ENCODE results near the gene SPART. TPM values are rescaled to one million over a fixed set of nuclear protein-coding genes. Genes with fewer than 3 reads are reported as not detected.
A peak's percentile ranks its signal among the peaks of the same experiment; 100 is the strongest.

SPART gene
- total RNA-seq, 2 donors from 2014 or later = 5.0 to 11.4 TPM

DNA sequence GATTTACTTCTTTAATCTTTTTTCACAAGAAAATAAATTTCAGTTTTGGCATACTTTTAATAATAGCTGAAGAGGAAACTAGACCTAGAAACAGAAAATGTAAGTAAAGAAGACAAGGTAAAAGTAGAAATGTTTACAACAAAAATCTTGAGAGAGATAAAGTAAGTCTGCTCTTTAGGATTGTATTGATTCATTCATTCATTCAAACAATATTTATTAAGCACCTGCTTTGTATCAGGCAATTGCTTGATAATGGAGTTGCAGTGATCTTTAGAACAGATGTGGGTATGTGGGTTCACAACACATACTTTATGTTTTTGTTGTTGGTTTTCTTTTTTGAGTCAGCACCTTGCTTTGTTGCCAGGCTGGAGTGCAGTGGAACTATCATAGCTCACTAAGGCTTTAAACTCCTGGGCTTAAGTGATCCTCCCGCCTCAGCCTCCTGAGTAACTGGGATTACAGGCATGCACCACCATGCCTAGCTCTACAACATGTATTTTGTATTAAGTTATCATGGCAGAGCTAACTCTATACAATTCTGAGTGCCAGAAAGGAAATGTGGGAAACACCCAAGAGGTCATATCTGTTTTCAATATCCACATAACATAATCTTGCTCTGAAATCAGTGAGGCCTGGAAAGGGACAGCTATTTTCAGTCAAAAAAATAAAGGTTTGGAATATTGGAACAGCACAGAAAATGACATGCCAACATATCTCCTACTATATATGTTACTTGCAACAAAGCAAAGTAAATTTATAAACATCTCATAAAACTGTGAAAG is 8.8 kb upstream of the SPART start:
- DNase-seq = no peak
- H3K27ac ChIP-seq = no peak overlapping the region
- intact Hi-C loops (cut with DNase I) = no loop called here
- no peaks in the 10 kb centered on the region for H3K36me3 ChIP-seq
- H3K27me3 ChIP-seq = no peaks in the 10 kb centered on the region
- H3K9me3 ChIP-seq = no peaks in the 10 kb centered on the region
- H3K4me3 ChIP-seq = no peak overlapping the region
- TF ChIP-seq, protein P1, sequence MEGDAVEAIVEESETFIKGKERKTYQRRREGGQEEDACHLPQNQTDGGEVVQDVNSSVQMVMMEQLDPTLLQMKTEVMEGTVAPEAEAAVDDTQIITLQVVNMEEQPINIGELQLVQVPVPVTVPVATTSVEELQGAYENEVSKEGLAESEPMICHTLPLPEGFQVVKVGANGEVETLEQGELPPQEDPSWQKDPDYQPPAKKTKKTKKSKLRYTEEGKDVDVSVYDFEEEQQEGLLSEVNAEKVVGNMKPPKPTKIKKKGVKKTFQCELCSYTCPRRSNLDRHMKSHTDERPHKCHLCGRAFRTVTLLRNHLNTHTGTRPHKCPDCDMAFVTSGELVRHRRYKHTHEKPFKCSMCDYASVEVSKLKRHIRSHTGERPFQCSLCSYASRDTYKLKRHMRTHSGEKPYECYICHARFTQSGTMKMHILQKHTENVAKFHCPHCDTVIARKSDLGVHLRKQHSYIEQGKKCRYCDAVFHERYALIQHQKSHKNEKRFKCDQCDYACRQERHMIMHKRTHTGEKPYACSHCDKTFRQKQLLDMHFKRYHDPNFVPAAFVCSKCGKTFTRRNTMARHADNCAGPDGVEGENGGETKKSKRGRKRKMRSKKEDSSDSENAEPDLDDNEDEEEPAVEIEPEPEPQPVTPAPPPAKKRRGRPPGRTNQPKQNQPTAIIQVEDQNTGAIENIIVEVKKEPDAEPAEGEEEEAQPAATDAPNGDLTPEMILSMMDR (IDR thresholded peaks at IDR 0.05) = no peak
- H3K9ac ChIP-seq (ENCODE audit: low read depth in 2 of 2, low read length in 2 of 2) = no peak overlapping the region
- H3K4me1 ChIP-seq = no peaks in the 10 kb centered on the region

- Histone ChIP-seq H3K4me3 (no peak overlapping the region), H3K27ac (no peak overlapping the region), H3K27me3 (no peaks in the 10 kb centered on the region), H3K9ac (ENCODE audit: low read depth in 2 of 2, low read length in 2 of 2) (no peak overlapping the region), H3K9me3 (no peaks in the 10 kb centered on the region), H3K4me1 (no peaks in the 10 kb centered on the region), H3K36me3 (no peaks in the 10 kb centered on the region)
- TF ChIP-seq, protein P1 (IDR thresholded peaks at IDR 0.05) = no peak
- intact Hi-C loops (cut with DNase I) = no loop called here
- DNase-seq = no peak
Observed at GRCh38 chr13:36353001-36353400, 6.8 kb upstream of the SPART start.

DNA sequence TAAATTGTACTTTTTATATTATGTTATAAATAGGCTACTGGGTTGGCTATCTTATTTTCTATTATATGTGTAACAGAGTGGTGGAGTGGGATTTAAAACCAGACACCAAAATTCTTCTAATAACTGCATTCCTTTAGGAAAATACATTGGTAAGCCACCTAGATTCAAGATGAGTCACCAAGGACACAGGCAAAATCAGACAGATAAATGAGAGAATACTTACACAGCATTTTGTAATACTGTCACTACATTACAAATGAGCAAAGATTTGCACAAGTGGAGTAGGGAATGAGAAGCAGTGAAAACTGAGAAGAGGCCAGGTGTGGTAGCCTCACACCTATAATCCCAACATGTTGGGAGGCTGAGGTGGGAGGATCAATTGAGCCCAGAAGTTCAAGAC is 6.2 kb upstream of the SPART start:
- DNase-seq = no peak
- Histone ChIP-seq H3K9ac (ENCODE audit: low read depth in 2 of 2, low read length in 2 of 2) (no peak overlapping the region), H3K36me3 (no peaks in the 10 kb centered on the region), H3K4me3 (no peak overlapping the region), H3K27me3 (no peaks in the 10 kb centered on the region), H3K9me3 (no peaks in the 10 kb centered on the region), H3K4me1 (no peaks in the 10 kb centered on the region), H3K27ac (no peak overlapping the region)
- TF ChIP-seq, protein P1 (IDR thresholded peaks at IDR 0.05) = no peak
- intact Hi-C loops (cut with DNase I) = no loop called here

DNA sequence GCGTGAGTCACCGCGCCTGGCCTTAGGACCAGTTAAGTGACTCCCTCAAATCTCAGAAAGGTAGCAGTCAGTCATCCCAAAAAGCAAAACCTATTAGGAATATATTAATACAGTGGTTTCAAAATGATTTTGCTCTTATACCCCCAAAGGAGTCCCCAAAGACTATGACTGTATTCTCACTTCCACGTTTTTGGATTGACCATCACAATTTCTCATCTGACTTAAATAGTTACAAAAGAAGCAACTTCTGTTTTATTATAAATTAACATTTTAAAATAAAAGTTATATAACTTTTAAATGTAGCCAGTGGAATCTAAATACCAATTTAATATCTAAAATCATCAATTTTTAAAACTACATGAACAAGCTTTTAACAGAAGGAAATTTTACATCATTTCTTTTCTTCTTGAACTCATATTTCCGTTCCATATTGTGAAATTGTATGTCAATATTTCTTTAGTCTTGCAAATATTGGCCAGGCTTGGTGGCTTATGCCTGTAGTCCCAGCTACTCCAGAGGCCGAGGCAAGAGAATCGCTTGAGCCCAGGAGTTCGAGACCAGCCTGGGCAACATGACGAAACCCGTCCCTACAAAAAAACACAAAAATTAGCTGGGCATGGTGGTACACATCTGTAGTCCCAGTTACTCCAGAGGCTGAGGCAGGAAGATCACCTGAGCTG is 1.5 kb upstream of the SPART start:
- H3K27ac ChIP-seq = no peak overlapping the region
- TF ChIP-seq, protein P1 (IDR thresholded peaks at IDR 0.05) = no peak

DNA sequence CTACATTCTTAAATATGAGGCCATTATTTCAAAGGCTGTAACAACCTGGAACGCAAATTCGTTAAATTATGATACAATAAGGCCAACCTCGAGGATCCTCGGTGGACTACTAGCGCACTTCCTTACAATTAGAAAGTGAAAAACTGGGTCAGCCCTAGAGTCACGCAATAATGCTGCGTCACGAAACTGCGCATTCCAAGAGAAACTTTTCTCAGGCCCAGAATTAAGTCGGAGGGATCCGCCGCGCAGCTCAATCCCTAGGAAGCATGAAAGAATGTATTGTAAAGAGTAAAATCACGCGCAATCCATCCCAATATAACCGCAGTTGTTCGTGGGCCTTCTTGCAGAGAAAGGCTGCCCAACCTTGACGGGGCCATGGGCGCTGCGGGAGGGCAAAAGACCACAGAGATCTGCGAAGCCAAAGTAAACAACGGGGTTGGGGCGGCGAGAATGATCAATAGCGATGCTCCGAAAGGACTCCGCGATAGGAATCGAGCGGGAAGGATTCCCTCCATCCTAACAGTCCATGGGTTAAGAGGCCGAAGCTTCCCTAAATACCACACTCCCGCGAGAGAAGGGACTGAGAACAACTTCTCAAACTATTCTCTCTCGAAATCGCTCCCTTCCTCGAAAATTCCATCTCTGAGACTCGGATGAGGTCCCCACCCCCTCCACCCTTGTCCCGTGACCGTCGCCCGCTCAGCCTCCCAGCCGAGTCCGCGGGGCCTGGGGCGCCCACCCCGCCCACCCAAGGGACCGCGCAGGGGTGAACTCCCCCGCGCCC is 564 bp downstream of the SPART start:
- Histone ChIP-seq H3K9me3 (no peaks in the 10 kb centered on the region), H3K4me1 (no peaks in the 10 kb centered on the region), H3K9ac (ENCODE audit: low read depth in 2 of 2, low read length in 2 of 2) (peak overlapping the region; percentile 75 to 81), H3K36me3 (no peaks in the 10 kb centered on the region), H3K27ac (peak overlapping the region; percentile 88), H3K27me3 (no peaks in the 10 kb centered on the region), H3K4me3 (peak overlapping the region; percentile 57)
- intact Hi-C loops (cut with DNase I) = no loop called here
- TF ChIP-seq, protein P1 (IDR thresholded peaks at IDR 0.05) = no peak
- peak; percentile 51 for DNase-seq

More for the DNA sequence above, 1.5 kb upstream of the SPART start:
- no peaks in the 10 kb centered on the region for H3K9me3 ChIP-seq
- intact Hi-C loops (cut with DNase I) = no loop called here
- no peak overlapping the region for H3K4me3 ChIP-seq
- no peaks in the 10 kb centered on the region for H3K36me3 ChIP-seq
- no peaks in the 10 kb centered on the region for H3K4me1 ChIP-seq
- H3K27me3 ChIP-seq = no peaks in the 10 kb centered on the region
- no peak overlapping the region for H3K9ac ChIP-seq (ENCODE audit: low read depth in 2 of 2, low read length in 2 of 2)
- DNase-seq = no peak
